ENCODE results near the gene FBXW7.

DNA sequence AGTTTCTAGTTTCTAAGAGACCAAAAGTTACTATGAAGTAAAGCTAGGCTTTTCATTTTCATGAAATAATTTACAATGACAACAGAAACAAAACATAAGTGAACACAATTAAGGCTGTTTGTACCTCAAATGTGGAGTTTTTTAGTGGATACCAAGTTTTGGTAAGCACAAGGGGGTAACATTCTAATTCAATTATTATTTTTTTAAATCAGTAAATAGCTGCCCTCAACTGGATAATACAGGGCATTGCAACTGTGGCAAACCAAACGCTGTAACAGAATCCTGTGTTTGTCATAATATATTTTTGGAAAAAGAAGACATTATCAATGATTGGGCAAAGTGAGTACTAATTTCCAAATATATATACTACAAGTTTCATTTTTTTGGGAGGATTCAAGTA lies 150.3 kb downstream of the FBXW7 start:
- TF ChIP-seq, protein P1, sequence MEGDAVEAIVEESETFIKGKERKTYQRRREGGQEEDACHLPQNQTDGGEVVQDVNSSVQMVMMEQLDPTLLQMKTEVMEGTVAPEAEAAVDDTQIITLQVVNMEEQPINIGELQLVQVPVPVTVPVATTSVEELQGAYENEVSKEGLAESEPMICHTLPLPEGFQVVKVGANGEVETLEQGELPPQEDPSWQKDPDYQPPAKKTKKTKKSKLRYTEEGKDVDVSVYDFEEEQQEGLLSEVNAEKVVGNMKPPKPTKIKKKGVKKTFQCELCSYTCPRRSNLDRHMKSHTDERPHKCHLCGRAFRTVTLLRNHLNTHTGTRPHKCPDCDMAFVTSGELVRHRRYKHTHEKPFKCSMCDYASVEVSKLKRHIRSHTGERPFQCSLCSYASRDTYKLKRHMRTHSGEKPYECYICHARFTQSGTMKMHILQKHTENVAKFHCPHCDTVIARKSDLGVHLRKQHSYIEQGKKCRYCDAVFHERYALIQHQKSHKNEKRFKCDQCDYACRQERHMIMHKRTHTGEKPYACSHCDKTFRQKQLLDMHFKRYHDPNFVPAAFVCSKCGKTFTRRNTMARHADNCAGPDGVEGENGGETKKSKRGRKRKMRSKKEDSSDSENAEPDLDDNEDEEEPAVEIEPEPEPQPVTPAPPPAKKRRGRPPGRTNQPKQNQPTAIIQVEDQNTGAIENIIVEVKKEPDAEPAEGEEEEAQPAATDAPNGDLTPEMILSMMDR (conservative IDR thresholded peaks at IDR 0.05 in 1 of 2, IDR thresholded peaks at IDR 0.05 in 1 of 2; ENCODE audit: extremely low read depth in 1 of 2, insufficient read depth in 1 of 2, low read depth in 1 of 2, low read length in 2 of 2), result peak; percentile 60 to 62
- no peak for TF ChIP-seq EZH2 (IDR thresholded peaks at IDR 0.05; ENCODE audit: borderline replicate concordance, low read length)
